ENCODE results near the gene TTC9. TPM values are rescaled to one million over a fixed set of nuclear protein-coding genes. Genes with fewer than 3 reads are reported as not detected.

TTC9 gene
- total and polyA plus RNA-seq, 11 donors = 0.57 to 3.1 (median 1.5) TPM

DNA sequence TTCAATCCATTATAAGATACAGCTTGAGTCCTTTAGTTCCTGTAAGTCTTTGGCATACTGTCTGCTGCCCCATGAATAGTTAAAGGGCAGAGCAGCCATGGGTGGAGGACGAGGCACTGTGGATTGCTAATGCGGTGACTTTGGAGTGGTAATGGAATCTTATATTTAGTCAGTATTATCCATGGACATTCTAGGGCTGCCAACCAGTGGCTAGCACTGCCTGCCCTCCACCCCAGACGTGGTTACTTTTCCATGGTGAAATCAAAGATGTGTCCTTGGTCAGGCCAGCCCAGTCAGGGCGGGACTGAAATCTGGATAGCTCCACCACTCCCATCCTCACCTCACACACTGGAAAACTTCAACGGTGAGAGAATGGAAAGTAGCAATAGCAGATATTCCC is 2.3 kb downstream of the TTC9 start:
- H3K36me3 ChIP-seq = no peaks in the 10 kb centered on the region
- H3K27ac ChIP-seq = no peak overlapping the region
- TF ChIP-seq POLR2A (IDR thresholded peaks at IDR 0.05) = no peak
- TF ChIP-seq, protein P1, sequence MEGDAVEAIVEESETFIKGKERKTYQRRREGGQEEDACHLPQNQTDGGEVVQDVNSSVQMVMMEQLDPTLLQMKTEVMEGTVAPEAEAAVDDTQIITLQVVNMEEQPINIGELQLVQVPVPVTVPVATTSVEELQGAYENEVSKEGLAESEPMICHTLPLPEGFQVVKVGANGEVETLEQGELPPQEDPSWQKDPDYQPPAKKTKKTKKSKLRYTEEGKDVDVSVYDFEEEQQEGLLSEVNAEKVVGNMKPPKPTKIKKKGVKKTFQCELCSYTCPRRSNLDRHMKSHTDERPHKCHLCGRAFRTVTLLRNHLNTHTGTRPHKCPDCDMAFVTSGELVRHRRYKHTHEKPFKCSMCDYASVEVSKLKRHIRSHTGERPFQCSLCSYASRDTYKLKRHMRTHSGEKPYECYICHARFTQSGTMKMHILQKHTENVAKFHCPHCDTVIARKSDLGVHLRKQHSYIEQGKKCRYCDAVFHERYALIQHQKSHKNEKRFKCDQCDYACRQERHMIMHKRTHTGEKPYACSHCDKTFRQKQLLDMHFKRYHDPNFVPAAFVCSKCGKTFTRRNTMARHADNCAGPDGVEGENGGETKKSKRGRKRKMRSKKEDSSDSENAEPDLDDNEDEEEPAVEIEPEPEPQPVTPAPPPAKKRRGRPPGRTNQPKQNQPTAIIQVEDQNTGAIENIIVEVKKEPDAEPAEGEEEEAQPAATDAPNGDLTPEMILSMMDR (IDR thresholded peaks at IDR 0.05) = no peak
- intact Hi-C loops (cut with DNase I) = loop anchor here in 4 of 10 donors (2.0 to 5.0 kb wide), 2 partner anchors 68 to 69 kb away; no protein-coding TSS in a partner anchor
- 79 to 91% (median 85%) methylated on average over 5 of the region's 5 CpGs for WGBS, 4 donors
- ATAC-seq = no peak
- peaks cover 0 to 36% (median 4%) of the 10 kb centered on the region in 9 donors for H3K27me3 ChIP-seq
- H3K4me3 ChIP-seq = no peak overlapping the region
- peaks cover 0 to 24% (median 12%) of the 10 kb centered on the region in 12 donors for H3K4me1 ChIP-seq
- H3K9me3 ChIP-seq = no peaks in the 10 kb centered on the region
- DNase-seq = no peak

DNA sequence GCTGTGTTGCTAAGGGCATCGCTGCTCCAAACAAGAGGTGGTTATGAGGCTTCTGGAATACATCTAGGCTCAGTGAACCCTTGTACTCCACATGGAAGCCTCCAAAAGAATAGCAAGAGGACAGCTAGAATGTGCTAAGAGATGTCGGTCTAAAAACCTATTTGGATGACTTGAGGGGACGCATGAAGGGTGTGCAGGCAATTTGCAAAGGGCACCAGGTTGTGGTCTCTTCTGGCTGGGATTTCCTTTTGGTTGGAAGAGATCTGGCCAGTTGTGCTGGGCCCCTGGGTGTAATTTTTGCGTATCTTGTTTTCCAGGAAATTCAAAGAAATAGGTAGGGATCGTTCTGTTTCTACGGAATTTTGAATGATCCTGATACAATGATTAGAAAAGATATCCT is 4.2 kb downstream of the TTC9 start:
- ATAC-seq = no peak
- peaks cover 0 to 23% (median 11%) of the 10 kb centered on the region in 12 donors for H3K4me1 ChIP-seq
- intact Hi-C loops (cut with DNase I) = no loop called here

DNA sequence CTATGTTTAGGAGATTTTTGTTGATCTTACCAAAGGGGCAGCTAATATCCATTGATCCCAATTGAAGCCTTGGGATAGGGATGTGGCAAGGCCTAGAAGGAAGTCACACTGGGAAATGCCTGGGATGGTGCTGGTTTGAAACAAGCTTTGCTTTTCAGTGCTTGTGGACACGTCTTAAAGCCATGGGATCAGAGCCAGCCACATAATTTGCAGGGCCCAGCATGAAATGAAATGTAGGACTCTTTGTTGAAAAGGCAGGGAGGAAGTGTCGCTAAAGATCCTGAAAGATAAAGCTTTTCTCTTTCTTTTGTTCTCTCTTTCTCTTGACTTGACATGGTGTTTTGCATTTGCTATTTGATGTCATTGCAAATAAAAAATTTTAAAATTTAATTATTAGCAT is 5.0 kb downstream of the TTC9 start:
- DNase-seq (no peak), ATAC-seq (no peak)
- intact Hi-C loops (cut with DNase I) = no loop called here
- Histone ChIP-seq H3K36me3 (no peaks in the 10 kb centered on the region), H3K9me3 (no peaks in the 10 kb centered on the region), H3K27me3 (peaks cover 0 to 14% (median 0%) of the 10 kb centered on the region in 9 donors), H3K4me1 (peaks cover 0 to 23% (median 10%) of the 10 kb centered on the region in 12 donors), H3K27ac (no peak overlapping the region), H3K4me3 (no peak overlapping the region)
- WGBS, 4 donors = 81 to 87% (median 85%) methylated on average over 2 of the region's 2 CpGs
- TF ChIP-seq, protein P1 (IDR thresholded peaks at IDR 0.05) = no peak
- TF ChIP-seq POLR2A (IDR thresholded peaks at IDR 0.05) = no peak

More for the DNA sequence above, 4.2 kb downstream of the TTC9 start:
- WGBS, 4 donors = 79 to 98% (median 98%) methylated on average over 6 of the region's 6 CpGs
- Histone ChIP-seq H3K36me3 (no peaks in the 10 kb centered on the region), H3K9me3 (no peaks in the 10 kb centered on the region), H3K27ac (no peak overlapping the region), H3K4me3 (no peak overlapping the region), H3K27me3 (peaks cover 0 to 18% (median 0%) of the 10 kb centered on the region in 9 donors)
- TF ChIP-seq POLR2A (IDR thresholded peaks at IDR 0.05) = no peak
- TF ChIP-seq, protein P1 (IDR thresholded peaks at IDR 0.05) = no peak
- DNase-seq = no peak

DNA sequence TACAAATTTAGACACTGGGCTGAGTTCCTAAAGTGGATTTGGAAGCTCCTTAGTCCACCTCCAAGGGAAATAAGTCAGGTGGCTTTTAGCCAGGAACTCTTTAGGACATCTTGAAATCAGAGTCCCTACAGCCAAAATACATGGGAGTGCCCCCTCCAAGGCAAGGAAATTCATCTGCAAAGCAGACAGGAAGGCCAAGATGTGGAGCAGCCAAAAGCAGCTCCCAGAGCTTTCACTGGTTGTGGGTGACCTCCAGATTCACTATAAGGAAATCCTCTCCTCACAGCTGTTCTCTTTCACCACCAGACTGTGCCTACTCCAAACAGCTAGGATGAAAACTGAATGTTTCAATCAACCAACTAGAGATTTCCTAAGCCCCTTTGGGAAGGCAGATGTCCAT is 6.6 kb downstream of the TTC9 start:
- no peaks in the 10 kb centered on the region for H3K36me3 ChIP-seq
- DNase-seq (peak in 4 of 5 donors; percentile 24 to 52 (median 38)), ATAC-seq (peak; percentile 81 to 93 (median 92))
- H3K4me1 ChIP-seq = peaks cover 0 to 15% (median 3%) of the 10 kb centered on the region in 12 donors
- intact Hi-C loops (cut with DNase I) = no loop called here
- H3K4me3 ChIP-seq = no peak overlapping the region
- peaks cover 0 to 1% (median 0%) of the 10 kb centered on the region in 9 donors for H3K27me3 ChIP-seq
- no peak for TF ChIP-seq POLR2A (IDR thresholded peaks at IDR 0.05)
- TF ChIP-seq, protein P1 (IDR thresholded peaks at IDR 0.05) = no peak
- no peaks in the 10 kb centered on the region for H3K9me3 ChIP-seq
- no peak overlapping the region for H3K27ac ChIP-seq
